Femur (tissue), 1 donor: ENCODE results near the gene SPON2.
A peak's percentile ranks its signal among the peaks of the same experiment; 100 is the strongest.

Experiments used
- DNase-seq: peaks from one replicate; pipeline ENCODE4 v3.0.0-alpha.2; 2017

Gene SPON2

DNA sequence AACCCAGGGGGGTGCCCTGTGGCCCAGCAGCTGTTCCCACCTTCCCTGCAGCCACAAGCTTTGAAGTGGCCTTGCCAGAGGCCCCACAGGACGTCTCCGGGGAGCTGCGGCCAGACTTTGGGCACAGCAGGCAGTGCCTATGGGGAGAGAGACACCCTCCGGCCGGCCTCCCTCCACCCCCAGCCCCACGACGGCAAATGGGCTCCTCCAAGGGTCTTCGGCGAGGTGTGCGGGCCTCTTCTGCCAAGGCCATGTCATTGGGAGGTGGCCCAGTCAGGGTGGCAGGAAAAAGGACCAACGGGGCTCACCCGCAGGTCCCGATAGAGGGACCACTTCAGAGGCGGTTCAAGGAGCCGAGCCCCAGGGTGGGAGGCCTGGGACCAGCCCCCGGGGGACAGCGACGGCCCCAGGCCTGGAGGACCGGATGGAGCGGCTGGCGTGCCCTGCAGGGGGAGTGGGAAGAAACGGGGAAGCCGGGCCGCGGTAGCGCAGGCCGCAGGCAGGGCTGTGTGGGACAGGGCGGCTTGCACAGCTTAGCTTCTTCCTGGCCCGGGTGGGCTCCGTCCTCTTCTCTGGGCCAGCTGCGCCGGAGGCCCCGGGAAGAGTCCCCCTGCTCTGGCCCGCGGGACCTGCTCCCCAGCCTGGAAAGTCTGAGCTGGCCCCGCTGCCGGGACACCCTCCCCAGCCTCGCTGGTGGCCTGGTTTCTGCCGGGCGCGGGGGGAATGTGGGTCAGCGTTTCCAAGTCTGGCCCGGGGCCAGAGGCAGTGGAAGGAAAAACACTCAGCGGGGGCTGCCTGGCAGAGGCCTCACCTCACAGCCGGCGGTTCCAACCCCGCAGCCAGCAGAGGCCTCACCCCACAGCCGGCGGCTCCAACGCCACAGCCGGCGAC lies 21.9 kb upstream of the SPON2 start:
- peak; percentile 86 for DNase-seq

GRCh38 chr4:1193206-1194009 lies 21.0 kb upstream of the SPON2 start:
- DNase-seq, result peak; percentile 23

DNA sequence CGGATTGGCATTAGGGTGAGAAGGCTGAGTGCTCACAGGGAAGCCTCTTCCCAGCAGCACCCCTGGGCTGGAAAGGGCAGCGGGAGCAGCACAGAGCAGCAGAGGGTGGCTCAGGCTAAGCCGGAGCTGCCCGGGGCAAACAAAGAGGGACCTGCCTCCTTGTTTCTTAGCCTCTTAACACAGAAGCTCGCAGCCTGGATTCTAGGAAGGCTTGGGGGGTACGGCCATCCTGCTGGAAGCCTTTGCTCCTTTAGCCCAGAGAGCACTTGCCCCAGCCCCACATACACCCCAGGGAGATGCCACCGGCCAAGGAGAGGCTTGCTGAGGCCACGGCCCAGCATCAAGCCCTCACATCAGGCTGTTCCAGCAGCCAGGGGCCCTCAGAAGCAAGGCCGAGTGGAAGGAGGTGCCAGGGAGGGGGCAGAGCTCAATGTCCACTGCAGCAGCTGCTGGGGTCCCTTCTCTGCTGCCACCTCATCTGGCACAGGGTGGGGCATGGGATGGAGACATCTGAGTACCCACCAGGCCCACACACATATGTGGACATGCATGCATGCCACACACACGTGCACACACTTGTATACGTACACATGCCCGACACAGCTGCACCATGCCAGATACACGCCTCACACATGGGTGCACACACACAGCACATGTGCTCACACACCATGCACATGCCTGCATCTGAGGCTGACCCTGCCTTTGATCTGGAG lies 20.3 kb upstream of the SPON2 start:
- peak; percentile 29 for DNase-seq

DNA sequence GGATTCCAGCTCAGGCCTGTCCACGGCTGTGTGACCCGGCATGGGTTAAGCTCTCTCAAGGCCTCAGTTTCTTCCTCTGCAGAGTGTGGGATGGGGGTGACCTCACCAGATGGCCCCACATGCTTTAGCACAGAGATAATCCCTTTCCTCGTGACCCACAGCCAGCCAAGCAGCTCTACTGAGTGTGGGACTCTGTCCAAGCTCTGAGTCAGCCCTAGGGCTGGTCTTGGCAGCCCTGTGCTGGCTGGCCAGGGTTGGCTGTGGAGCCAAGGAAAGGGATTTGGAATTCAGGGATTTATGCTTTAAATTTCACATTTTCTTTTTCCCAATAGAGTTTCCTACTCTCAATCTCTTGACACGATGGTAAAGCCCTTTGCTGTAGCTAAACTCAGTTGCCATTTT lies 19.7 kb upstream of the SPON2 start:
- peak; percentile 92 for DNase-seq

DNA sequence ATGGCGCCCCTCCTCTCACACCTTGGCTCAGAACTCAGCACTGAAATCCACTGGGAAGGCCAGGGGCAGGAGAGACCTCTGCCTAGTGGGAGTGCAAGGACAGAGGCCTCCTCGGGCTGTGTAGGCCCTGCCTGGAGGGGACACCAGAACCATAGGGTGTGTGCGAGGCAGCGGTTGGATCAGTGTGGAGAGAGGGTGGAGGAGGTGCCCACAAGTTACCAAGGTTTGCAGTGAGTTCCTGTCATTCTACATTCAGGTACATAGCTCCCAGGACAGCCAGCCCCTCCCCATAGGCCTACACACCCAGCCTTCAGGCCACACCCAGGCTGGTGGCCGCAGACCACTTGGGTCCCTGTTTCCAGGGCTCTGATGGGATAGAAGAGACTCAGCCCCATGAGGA lies 19.2 kb upstream of the SPON2 start:
- no peak for DNase-seq

DNA sequence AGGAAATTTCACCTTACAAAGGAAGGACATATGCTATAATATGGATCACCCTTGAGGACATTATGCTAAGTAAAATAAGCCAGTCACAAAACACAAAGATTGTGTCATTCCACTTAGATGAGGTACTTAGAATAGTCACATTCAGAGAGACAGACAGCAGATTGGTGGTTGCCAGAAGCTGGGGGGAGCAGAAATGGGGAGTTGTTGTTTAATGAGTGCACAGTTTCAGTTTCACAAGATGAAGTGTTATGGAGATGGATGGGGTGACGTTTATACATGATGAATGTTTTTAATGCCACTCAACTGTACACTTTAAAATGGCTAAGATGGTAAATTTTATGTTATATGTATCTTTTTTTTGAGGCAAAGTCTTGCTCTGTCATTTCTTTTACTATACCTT lies 14.8 kb upstream of the SPON2 start:
- no peak for DNase-seq

GRCh38 chr4:1183985-1184773 lies 11.8 kb upstream of the SPON2 start:
- DNase-seq, result no peak

GRCh38 chr4:1182313-1182712 lies 9.9 kb upstream of the SPON2 start:
- no peak for DNase-seq

DNA sequence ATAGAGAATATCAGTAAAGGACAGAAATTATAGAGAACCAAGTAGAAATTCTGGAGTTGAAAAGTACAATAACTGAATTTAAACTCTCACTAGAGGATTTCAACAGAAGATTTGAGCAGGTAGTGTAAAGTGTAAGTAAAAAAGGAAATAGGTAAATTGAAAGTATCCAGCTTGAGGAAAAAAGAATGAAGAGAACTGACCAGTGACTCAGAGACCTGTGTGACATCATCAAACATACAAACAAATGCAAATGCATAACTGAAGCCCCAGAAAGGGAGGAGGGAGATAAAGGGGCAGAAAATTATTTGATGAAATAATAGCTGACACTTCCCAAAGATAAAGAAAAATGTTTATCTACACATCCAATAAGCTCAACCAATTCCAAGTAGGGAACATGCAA lies 8.3 kb upstream of the SPON2 start:
- DNase-seq, result no peak

DNA sequence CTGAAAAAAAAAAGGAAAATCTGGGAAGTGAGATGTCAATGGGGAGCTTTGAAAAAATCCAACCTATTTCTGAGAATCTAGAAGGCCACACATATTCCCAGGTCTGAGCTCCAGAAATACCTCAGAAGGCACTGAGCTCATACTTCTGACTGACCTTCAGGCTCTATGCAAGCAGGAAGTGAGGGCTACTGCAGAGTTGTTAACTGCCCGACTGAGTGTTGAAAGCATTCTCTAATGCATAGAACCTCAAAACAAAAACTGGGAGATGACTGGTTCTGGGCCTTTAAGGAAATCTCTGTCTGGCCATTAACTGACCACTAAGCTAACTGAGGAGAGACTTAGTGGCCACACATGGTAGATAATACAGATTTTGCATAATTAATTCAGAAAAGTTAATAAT lies 7.6 kb upstream of the SPON2 start:
- DNase-seq, result no peak

DNA sequence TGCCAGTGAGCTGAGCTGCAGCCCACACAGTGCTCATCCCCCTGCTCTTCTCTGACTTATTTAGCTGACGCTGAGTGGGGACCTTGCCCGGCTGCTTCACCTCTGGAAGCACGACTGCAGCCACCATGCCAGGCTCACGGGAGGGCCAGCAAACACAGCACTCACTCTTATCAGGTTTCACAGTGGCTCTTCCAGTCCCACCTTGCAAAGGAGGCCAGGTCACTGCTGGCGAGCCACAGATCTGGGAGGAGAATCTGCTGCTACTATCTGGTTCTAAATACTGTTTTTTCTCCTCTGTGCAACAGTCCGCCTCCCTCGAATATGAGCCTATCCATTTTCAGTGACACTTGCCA lies 6.7 kb upstream of the SPON2 start:
- peak; percentile 14 for DNase-seq

- peak; percentile 17 for DNase-seq
Observed at GRCh38 chr4:1178300-1179088, 6.1 kb upstream of the SPON2 start.

- DNase-seq, result peak; percentile 56
Observed at GRCh38 chr4:1177274-1178141, 5.1 kb upstream of the SPON2 start.

- DNase-seq, result no peak
Observed at GRCh38 chr4:1176398-1177273, 4.3 kb upstream of the SPON2 start.

GRCh38 chr4:1175635-1176229 lies 3.3 kb upstream of the SPON2 start:
- peak; percentile 17 for DNase-seq

DNA sequence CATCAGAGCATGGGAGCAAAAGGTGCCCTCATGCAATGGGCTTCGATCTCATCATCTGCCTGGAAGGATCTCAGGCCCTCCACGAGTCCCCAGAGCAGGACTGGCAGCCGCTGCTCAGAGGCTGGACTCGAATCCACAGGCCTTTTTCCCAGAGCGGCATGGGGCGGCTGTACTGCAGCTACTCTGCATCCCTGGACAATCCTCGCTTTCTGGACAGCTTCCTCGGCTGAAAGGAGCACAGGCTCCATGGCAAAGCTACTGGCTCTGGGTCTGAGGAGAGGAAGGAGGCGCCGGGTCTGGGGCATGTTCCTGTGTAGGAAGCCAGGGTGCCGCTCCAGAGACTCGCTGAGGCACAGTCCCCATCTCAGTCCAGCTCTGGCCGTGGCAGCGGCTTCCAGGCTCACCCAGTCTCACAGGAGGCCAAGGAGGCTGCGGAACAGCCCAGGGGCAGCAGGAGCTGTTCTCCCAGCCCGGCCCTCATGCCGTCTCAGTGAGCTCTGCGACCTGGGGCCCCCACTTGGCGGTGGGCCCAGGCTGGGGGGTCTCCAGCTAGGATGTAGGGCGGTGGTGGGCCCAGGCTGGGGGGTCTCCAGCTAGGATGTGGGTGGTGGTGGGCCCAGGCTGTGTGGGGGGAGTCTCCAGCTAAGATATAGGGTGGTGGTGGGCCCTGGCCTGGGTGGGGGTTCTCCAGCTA lies 2.7 kb upstream of the SPON2 start:
- DNase-seq, result no peak

DNA sequence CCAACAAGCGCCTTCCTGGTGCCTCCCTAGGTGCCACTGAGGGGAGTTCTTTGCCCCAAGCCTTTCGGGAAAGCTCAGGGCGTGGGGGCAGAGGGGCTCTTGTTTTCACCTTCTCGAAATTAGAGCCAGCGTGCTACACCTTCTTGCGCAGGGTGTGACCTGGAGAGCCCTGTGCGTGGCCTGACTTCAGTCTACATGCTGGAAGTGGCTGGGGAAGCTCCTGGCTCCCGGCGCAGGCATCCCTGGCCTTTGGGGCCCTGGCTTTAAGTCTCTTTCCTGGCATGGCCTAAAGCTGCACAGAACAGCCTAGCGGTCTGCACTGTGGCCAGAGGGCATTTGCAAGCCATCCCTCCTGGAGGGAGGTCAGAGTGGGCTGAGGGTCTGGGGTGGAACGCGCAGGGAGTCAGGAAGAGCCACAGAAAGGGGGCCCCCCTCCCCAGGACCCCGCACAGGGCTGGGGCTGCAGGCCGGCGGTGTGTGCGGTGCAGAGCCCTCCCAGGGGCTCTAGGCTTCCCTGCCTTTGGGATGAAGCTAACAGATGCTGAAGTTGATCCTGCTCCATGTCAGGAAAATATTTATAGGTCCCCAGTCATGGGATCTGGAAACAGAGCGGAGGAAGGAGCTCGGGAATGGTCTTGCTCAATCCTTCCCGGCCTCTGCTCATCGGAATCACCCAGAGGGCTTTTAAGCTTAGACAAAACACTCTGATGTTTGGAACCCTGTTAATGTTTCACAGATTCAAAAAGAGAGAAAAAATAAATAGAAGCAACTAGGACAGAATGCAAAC lies 781 bp upstream of the SPON2 start:
- peak; percentile 65 for DNase-seq
